Skeletal muscle tissue (tissue), 4 donors: ENCODE data around the gene ZNF70. TPM values are rescaled to one million over a fixed set of nuclear protein-coding genes. Genes with fewer than 3 reads are reported as not detected.

Experiments used
- H3K27ac ChIP-seq: one replicate; pipeline ENCODE4 v1.7.0; 2013; ENCODE audit warnings: mild to moderate bottlenecking, low read depth, low read length, inconsistent platforms
- H3K27me3 ChIP-seq, 3 donors: one replicate each; pipeline ENCODE4 v1.7.0; 2013; ENCODE audit warnings: low read length in 3 of 3; ENCODE audit not compliant: control insufficient read depth in 3 of 3, insufficient read depth in 3 of 3
- H3K36me3 ChIP-seq, 3 donors: one replicate each; pipeline ENCODE4 v1.7.0; 2013; ENCODE audit warnings: low read length in 3 of 3; ENCODE audit not compliant: control insufficient read depth in 3 of 3, insufficient read depth in 3 of 3
- H3K4me1 ChIP-seq, 3 donors: one replicate each; pipeline ENCODE4 v1.7.0; 2013; ENCODE audit warnings: low read length in 3 of 3, mild to moderate bottlenecking in 3 of 3; ENCODE audit not compliant: control insufficient read depth in 3 of 3, insufficient read depth in 3 of 3
- H3K4me3 ChIP-seq, 3 donors: one replicate each; pipeline ENCODE4 v1.7.0; 2013; ENCODE audit warnings: low read length in 3 of 3
- H3K9ac ChIP-seq, 3 donors: one replicate each; pipeline ENCODE4 v1.7.0; 2013; ENCODE audit warnings: low read length in 3 of 3, mild to moderate bottlenecking in 3 of 3, moderate library complexity in 2 of 3, low read depth in 1 of 3
- H3K9me3 ChIP-seq, 3 donors: one replicate each; pipeline ENCODE4 v1.7.0; 2013; ENCODE audit warnings: low read length in 3 of 3; ENCODE audit not compliant: control insufficient read depth in 3 of 3
- total RNA-seq: library from RNA; depleted of rRNA; stranded (reverse); fragments of >200 nt; gene quantifications from one replicate; pipeline ENCODE4 v1.2.3, GENCODE V29; 2014
- donor health status: Osteomylitis.

The ZNF70 gene
- total RNA-seq, 1 donor from 2014 or later = 3.1 TPM

DNA sequence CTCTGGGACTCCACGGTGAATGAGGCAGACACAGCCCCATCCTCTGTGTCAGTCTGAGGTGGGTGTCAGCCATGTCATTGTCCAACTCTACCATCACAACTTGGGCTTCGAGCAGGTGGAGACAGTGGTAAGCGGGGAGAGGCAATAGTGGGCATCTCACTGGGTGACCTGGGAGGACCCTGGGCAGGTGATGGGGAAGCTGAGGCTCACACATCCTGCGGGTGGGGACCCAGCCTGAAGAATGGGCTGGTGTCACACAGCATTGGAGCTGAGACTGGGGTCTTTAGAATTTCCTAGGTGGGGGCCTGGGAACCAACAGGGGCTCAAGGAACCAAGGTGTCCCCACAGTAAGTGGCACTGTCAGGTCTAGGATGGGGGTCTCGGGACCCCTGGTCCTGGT, 28.8 kb upstream of the ZNF70 start:
- H3K4me1 ChIP-seq = peaks cover 9 to 14% (median 10%) of the 10 kb centered on the region in 3 donors
- H3K9ac ChIP-seq = no peak overlapping the region
- no peaks in the 10 kb centered on the region for H3K9me3 ChIP-seq
- H3K4me3 ChIP-seq = no peak overlapping the region
- H3K27ac ChIP-seq = no peak overlapping the region
- no peaks in the 10 kb centered on the region for H3K36me3 ChIP-seq
- H3K27me3 ChIP-seq = no peaks in the 10 kb centered on the region

- Histone ChIP-seq H3K27me3 (no peaks in the 10 kb centered on the region), H3K4me1 (peaks cover 9 to 18% (median 13%) of the 10 kb centered on the region in 3 donors), H3K36me3 (no peaks in the 10 kb centered on the region), H3K4me3 (no peak overlapping the region), H3K9me3 (no peaks in the 10 kb centered on the region), H3K9ac (no peak overlapping the region), H3K27ac (no peak overlapping the region)
Observed at GRCh38 chr22:23779083-23779482, 28.2 kb upstream of the ZNF70 start.

DNA sequence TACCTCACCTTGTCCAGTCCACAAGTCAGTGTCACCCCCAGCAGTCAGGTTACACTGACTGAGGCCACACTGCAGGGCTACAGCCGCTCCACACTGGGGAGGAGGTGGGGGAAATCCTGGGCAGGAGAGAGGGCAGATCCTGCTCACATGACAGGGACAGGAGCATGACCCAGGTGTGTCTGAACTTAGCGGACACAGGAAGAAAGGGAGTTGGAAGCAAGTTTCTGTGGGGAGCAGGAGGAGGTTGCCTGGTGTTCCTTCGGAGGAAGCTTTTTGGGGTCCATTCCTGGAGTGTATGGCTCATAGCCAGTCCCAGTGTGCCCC, 27.6 kb upstream of the ZNF70 start:
- H3K9ac ChIP-seq = no peak overlapping the region
- peaks cover 9 to 24% (median 15%) of the 10 kb centered on the region in 3 donors for H3K4me1 ChIP-seq
- H3K27me3 ChIP-seq = peaks cover 0 to 2% (median 0%) of the 10 kb centered on the region in 3 donors
- H3K36me3 ChIP-seq = no peaks in the 10 kb centered on the region
- no peak overlapping the region for H3K27ac ChIP-seq
- no peaks in the 10 kb centered on the region for H3K9me3 ChIP-seq
- H3K4me3 ChIP-seq = no peak overlapping the region

GRCh38 chr22:23777776-23778576, 27.1 kb upstream of the ZNF70 start:
- Histone ChIP-seq H3K9me3 (no peaks in the 10 kb centered on the region), H3K27ac (no peak overlapping the region), H3K36me3 (no peaks in the 10 kb centered on the region), H3K4me3 (no peak overlapping the region), H3K4me1 (peaks cover 14 to 29% (median 21%) of the 10 kb centered on the region in 3 donors), H3K27me3 (peaks cover 0 to 3% (median 2%) of the 10 kb centered on the region in 3 donors), H3K9ac (no peak overlapping the region)

DNA sequence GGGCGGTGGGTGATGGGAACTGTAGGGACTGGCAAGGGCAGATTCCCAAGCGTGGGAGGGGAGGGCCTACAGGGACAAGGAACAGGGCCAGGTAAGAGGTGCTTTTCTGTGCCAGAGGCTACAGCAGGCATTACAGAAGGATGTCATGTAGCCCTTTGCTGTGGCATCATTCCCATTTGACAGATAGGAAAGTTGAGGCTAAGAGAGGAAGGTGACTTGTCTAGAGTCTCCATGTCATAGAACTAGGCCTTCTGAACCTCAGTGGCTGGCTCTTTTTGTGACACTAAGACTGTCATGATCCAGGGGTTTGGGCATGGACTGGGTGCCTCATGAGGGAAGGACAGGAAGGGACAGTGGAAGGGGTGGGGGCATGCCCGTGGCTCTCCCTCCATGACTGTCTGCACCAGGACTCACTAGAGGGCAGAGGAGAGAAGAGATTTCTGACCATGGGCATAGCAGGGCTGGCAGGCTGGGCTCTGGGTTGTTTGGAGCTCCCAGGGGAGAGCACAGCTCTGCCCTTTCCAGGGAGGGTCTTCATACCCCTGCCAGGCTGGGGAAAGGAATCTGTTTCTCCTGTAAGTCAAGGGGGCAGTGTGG, 25.0 kb upstream of the ZNF70 start:
- H3K27ac ChIP-seq = no peak overlapping the region
- H3K9me3 ChIP-seq = no peaks in the 10 kb centered on the region
- no peak overlapping the region for H3K9ac ChIP-seq
- no peaks in the 10 kb centered on the region for H3K36me3 ChIP-seq
- peaks cover 0 to 3% (median 2%) of the 10 kb centered on the region in 3 donors for H3K27me3 ChIP-seq
- H3K4me3 ChIP-seq = no peak overlapping the region
- peaks cover 14 to 26% (median 20%) of the 10 kb centered on the region in 3 donors for H3K4me1 ChIP-seq

DNA sequence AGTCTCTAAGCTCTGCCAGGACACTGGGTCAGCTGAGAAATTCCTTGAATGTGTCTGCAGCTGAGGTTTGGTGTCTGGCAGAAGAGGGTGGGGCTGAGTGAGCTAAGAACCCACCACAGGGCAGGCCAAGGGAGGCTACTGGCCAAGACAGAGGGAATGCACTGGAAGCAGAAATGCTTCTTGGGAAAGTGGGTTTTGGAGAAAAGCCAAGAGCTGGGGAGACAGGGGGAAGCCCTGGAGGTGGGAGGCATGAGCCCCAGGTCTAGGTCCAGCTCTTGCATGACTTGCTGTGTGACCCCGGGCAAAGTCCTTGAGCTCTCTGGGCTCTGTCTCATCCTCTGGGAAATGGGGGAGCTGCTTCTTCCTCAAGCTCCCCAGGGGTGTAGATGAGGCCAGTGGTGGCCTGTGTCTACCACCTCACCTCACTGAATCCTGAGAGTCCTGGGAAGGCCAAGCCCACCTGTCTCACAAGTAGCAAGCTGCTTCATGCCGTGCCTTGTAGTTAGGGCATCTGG, 24.1 kb upstream of the ZNF70 start:
- H3K4me3 ChIP-seq = no peak overlapping the region
- H3K27ac ChIP-seq = no peak overlapping the region
- peaks cover 14 to 26% (median 20%) of the 10 kb centered on the region in 3 donors for H3K4me1 ChIP-seq
- no peaks in the 10 kb centered on the region for H3K9me3 ChIP-seq
- H3K9ac ChIP-seq = peak overlapping the region in 1 of 3 donors; percentile 8
- H3K36me3 ChIP-seq = no peaks in the 10 kb centered on the region
- peaks cover 0 to 3% (median 2%) of the 10 kb centered on the region in 3 donors for H3K27me3 ChIP-seq

DNA sequence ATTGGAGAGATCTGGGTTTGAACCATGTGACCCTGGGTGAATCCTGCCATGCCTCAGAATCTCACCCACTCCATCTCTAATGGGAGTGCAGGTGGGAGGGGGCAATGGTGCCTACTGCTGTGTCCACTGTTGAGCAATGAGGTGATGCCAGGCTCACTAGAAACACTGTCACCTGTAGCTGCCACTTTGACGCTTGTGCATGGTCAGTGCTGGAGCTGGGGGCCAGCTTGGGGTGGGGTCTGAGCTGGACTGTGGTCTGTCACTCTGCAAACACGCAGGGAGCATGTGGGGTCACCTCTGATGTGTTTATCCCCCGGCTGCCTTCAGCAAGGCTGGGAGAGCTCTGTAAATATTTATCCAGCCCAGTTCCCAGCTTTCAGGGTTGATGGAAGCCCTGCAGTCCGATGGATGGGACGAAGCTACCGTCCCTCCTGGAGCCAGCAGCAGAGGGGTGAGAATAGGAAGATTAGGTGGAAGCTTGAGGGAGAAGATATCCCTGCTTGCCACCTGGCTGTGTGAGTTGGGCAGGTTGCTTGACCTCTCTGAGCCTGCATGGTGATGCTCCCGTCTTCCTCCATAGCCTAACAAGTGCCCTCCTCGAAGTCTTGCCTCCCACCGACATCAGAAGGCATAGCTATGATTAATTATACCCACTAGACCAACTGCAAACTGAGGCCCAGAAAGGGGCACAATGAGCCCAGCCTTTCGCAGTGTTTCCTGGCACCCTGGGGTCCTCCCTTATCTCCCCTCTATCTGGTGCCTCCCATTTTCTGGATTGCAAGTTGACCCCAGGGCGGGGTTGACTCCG, 23.4 kb upstream of the ZNF70 start:
- Histone ChIP-seq H3K9me3 (no peaks in the 10 kb centered on the region), H3K36me3 (no peaks in the 10 kb centered on the region), H3K4me3 (no peak overlapping the region), H3K27me3 (peaks cover 0 to 3% (median 2%) of the 10 kb centered on the region in 3 donors), H3K4me1 (peaks cover 14 to 30% (median 21%) of the 10 kb centered on the region in 3 donors), H3K9ac (peak overlapping the region in 1 of 3 donors; percentile 8), H3K27ac (no peak overlapping the region)

DNA sequence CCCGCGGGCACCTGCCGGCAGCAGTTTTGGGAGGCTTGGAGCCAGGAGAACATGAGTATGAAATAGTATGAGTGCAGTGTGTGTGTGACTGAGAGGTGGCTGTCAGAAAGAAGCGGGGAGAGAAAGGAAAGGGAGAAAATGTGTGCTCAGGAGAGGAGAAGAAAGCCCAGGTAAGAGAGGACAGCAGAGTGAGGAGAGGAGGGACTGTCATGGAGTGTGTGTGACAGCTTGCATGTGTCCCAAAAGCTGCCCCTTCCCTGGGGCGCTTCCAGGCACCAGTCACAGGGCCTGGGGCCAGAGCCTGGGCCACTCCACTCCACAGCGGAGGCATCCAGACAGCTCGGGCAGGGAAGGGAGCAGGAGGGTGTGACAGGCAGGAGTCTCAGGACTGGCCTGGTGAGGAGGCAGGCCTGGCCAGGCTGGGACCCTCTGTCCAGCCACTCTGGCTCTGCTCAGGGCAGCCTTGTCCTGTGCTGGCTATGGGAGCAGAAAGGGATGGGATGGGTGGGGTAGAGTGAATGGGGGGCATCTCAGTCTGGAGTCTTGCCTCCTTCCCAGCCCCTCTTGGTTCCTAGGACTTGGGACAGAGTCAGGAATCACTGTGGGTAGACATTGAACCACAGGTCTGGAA, 22.7 kb upstream of the ZNF70 start:
- peak overlapping the region in 1 of 3 donors; percentile 71 for H3K9ac ChIP-seq
- peak overlapping the region; percentile 23 to 71 (median 61) for H3K4me3 ChIP-seq
- H3K27ac ChIP-seq = no peak overlapping the region
- peaks cover 15 to 37% (median 26%) of the 10 kb centered on the region in 3 donors for H3K4me1 ChIP-seq
- peaks cover 0 to 3% (median 2%) of the 10 kb centered on the region in 3 donors for H3K27me3 ChIP-seq
- H3K9me3 ChIP-seq = no peaks in the 10 kb centered on the region
- no peaks in the 10 kb centered on the region for H3K36me3 ChIP-seq

DNA sequence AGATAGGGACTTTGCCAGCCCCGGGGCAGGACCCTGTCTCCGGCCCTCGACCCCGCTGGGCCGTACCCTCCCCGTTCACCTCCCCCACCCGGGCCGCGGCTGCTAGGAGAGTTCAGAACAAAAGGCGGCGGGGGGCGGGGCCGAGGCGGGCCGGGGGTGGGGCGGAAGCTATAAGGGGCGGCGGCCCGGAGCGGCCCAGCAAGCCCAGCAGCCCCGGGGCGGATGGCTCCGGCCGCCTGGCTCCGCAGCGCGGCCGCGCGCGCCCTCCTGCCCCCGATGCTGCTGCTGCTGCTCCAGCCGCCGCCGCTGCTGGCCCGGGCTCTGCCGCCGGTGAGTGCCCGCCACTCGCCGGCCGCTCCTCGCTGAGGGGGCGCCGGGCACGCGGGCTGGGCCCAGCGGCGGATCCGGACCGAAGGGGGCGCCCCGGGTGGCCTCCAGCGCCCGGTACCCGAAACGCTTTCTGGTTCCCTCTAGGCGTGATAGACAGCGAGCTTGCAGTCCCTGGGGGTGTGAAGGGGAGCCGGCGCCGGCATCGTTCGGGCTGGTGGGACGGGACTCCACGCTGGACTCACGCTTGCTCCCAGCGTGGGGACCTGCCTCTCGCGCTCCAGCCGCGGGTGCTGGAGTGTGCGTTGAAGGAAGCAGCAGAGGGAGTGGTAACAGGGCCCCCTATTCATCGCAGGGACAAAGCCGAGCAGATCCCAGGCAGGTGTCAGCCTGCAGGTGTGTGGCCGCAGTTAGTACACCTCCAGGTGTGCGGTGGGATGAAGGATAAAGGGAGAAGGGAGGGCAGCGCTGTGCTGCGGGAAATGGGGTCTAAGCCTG, 21.9 kb upstream of the ZNF70 start, which contains the start of gene MMP11:
Gene MMP11 (plus strand): TSS at position 201 of the 825 bp plus-strand sequence. CDS start 22 bp downstream, at position 223.
- Histone ChIP-seq H3K9me3 (no peaks in the 10 kb centered on the region), H3K4me3 (peak within 1 kb of the TSS; percentile 31 to 71 (median 61)), H3K36me3 (no peaks in the 10 kb centered on the region), H3K27ac (no peak within 1 kb of the TSS), H3K9ac (peak within 1 kb of the TSS; percentile 45 to 71 (median 47)), H3K4me1 (peaks cover 16 to 44% (median 31%) of the 10 kb centered on the region in 3 donors), H3K27me3 (peaks cover 0 to 3% (median 2%) of the 10 kb centered on the region in 3 donors)
